H9 (cell line): ENCODE data around the gene FOXJ3. TPM values are rescaled to one million over a fixed set of nuclear protein-coding genes. Genes with fewer than 3 reads are reported as not detected.
A peak's percentile ranks its signal among the peaks of the same experiment; 100 is the strongest.

Source experiments
- DNase-seq: peaks from one replicate; pipeline ENCODE4 v3.0.0-alpha.2; 2017
- H2AFZ ChIP-seq: one replicate; pipeline ENCODE4 v1.6.1; 2013; ENCODE audit warnings: mild to moderate bottlenecking, low read length, control low read depth, moderate library complexity
- H2AK5ac ChIP-seq: 2 replicates; pipeline ENCODE4 v1.6.1; 2013; ENCODE audit warnings: low read length, control low read depth, mixed read lengths; ENCODE audit not compliant: insufficient read length
- H2BK120ac ChIP-seq: one replicate; pipeline ENCODE4 v1.6.1; 2013; ENCODE audit warnings: low read depth, mild to moderate bottlenecking, low read length, control low read depth, inconsistent platforms; ENCODE audit not compliant: poor library complexity, severe bottlenecking
- H2BK12ac ChIP-seq: 2 replicates; pipeline ENCODE4 v1.6.1; 2013; ENCODE audit warnings: low read length, control low read depth, mixed read lengths, low read depth; ENCODE audit not compliant: insufficient read length
- H2BK15ac ChIP-seq: 2 replicates; pipeline ENCODE4 v1.6.1; 2013; ENCODE audit warnings: low read depth, low read length, control low read depth
- H2BK20ac ChIP-seq: one replicate; pipeline ENCODE4 v1.6.1; 2013; ENCODE audit warnings: low read depth, mild to moderate bottlenecking, low read length, control low read depth, inconsistent platforms; ENCODE audit not compliant: poor library complexity, severe bottlenecking
- H2BK5ac ChIP-seq: 2 replicates; pipeline ENCODE4 v1.6.1; 2013; ENCODE audit warnings: low read length, control low read depth, mixed read lengths; ENCODE audit not compliant: insufficient read length
- H3K14ac ChIP-seq: 2 replicates; pipeline ENCODE4 v1.6.1; 2013; ENCODE audit warnings: low read length, control low read depth; ENCODE audit not compliant: insufficient read depth
- H3K18ac ChIP-seq: 2 replicates; pipeline ENCODE4 v1.6.1; 2013; ENCODE audit warnings: low read depth, mild to moderate bottlenecking, mixed read lengths, low read length, control low read depth; ENCODE audit not compliant: insufficient read length
- H3K23ac ChIP-seq: 2 replicates; pipeline ENCODE4 v1.6.1; 2013; ENCODE audit warnings: low read length, control low read depth, mixed read lengths, low read depth; ENCODE audit not compliant: insufficient read length
- H3K23me2 ChIP-seq: 2 replicates; pipeline ENCODE4 v1.6.1; 2013; ENCODE audit warnings: low read depth, mild to moderate bottlenecking, mixed read lengths, low read length, control low read depth; ENCODE audit not compliant: insufficient read length, poor library complexity, severe bottlenecking
- H3K27ac ChIP-seq: 2 replicates; pipeline ENCODE4 v1.5.1; 2013; ENCODE audit warnings: low read length, control low read depth, mixed read lengths, low read depth; ENCODE audit not compliant: insufficient read length
- H3K27me3 ChIP-seq: 2 replicates; pipeline ENCODE4 v1.6.1; 2013; ENCODE audit warnings: low read length, control low read depth, inconsistent platforms; ENCODE audit not compliant: insufficient read depth
- H3K4ac ChIP-seq: 2 replicates; pipeline ENCODE4 v1.6.1; 2013; ENCODE audit warnings: low read depth, mild to moderate bottlenecking, control low read depth, inconsistent platforms, low read length, moderate library complexity
- H3K4me1 ChIP-seq: 2 replicates; pipeline ENCODE4 v1.6.1; 2013; ENCODE audit warnings: low read length, control low read depth, inconsistent platforms; ENCODE audit not compliant: insufficient read depth
- H3K4me2 ChIP-seq: 2 replicates; pipeline ENCODE4 v1.6.1; 2013; ENCODE audit warnings: low read length, control low read depth, mixed read lengths; ENCODE audit not compliant: insufficient read length, insufficient read depth
- H3K56ac ChIP-seq: 2 replicates; pipeline ENCODE4 v1.6.1; 2013; ENCODE audit warnings: low read depth, mild to moderate bottlenecking, mixed read lengths, low read length, control low read depth; ENCODE audit not compliant: insufficient read length
- H3K79me1 ChIP-seq: 2 replicates; pipeline ENCODE4 v1.6.1; 2013; ENCODE audit warnings: low read depth, mild to moderate bottlenecking, moderate library complexity, low read length, control low read depth, inconsistent platforms; ENCODE audit not compliant: insufficient read depth, poor library complexity, severe bottlenecking
- H3K79me2 ChIP-seq: 2 replicates; pipeline ENCODE4 v1.6.1; 2013; ENCODE audit warnings: low read length, control low read depth, inconsistent platforms; ENCODE audit not compliant: insufficient read depth
- H3K9ac ChIP-seq: 2 replicates; pipeline ENCODE4 v1.6.1; 2013; ENCODE audit warnings: low read length, control low read depth, mixed read lengths; ENCODE audit not compliant: insufficient read length; ENCODE audit errors: extremely low read depth
- H3K9me3 ChIP-seq: one replicate; pipeline ENCODE4 v1.6.1; 2013; ENCODE audit warnings: low read depth, low read length, inconsistent platforms; ENCODE audit not compliant: control insufficient read depth
- H3T11ph ChIP-seq: one replicate; pipeline ENCODE4 v1.6.1; 2013; ENCODE audit warnings: mild to moderate bottlenecking, low read length, control low read depth, inconsistent platforms
- H4K20me1 ChIP-seq: one replicate; pipeline ENCODE4 v1.6.1; 2013; ENCODE audit not compliant: control insufficient read depth, insufficient read length, insufficient read depth
- H4K5ac ChIP-seq: 2 replicates; pipeline ENCODE4 v1.6.1; 2013; ENCODE audit warnings: low read depth, mild to moderate bottlenecking, mixed read lengths, low read length, control low read depth; ENCODE audit not compliant: insufficient read length
- H4K8ac ChIP-seq: replicated peaks from 2 replicates; pipeline ENCODE4 v1.6.1; 2013; ENCODE audit warnings: low read length, control low read depth, mixed read lengths, low read depth; ENCODE audit not compliant: insufficient read length
- H4K91ac ChIP-seq: 2 replicates; pipeline ENCODE4 v1.6.1; 2013; ENCODE audit warnings: low read depth, mild to moderate bottlenecking, moderate library complexity, mixed read lengths, low read length, control low read depth; ENCODE audit not compliant: insufficient read length
- H3K27ac Mint-ChIP-seq, 3 experiments: 2 replicates in 2 of 3; 3 replicates in 1 of 3; pipeline ENCODE4 v1.8.0; 2020 to 2021; ENCODE audit warnings: mixed read lengths in 3 of 3, mild to moderate bottlenecking in 1 of 3, moderate library complexity in 1 of 3
- H3K27me3 Mint-ChIP-seq: 2 replicates; pipeline ENCODE4 v1.8.0; 2021; ENCODE audit warnings: low read depth, mild to moderate bottlenecking, moderate library complexity, mixed read lengths
- H3K36me3 Mint-ChIP-seq, 3 experiments: 2 replicates in 2 of 3; 3 replicates in 1 of 3; pipeline ENCODE4 v1.8.0; 2020 to 2021; ENCODE audit warnings: low read depth in 3 of 3, mixed read lengths in 3 of 3; ENCODE audit not compliant: insufficient read depth in 1 of 3
- H3K4me1 Mint-ChIP-seq, 2 experiments: 2 replicates each; pipeline ENCODE4 v1.8.0; 2020; ENCODE audit warnings: mixed read lengths in 2 of 2
- H3K4me3 Mint-ChIP-seq, 2 experiments: 2 replicates in 1 of 2; 3 replicates in 1 of 2; pipeline ENCODE4 v1.8.0; 2020 to 2021; ENCODE audit warnings: mild to moderate bottlenecking in 2 of 2, mixed read lengths in 2 of 2, moderate library complexity in 1 of 2
- H3K9me3 Mint-ChIP-seq, 2 experiments: 2 replicates in 1 of 2; 3 replicates in 1 of 2; pipeline ENCODE4 v1.8.0; 2020; ENCODE audit warnings: mild to moderate bottlenecking in 2 of 2, mixed read lengths in 2 of 2, moderate library complexity in 1 of 2
- WGBS: extraction: QIAGEN DNeasy Blood & Tissue Kit; methylation state at CpG from one replicate; pipeline ENCODE4 v1.1.7; 2013; ENCODE audit warnings: missing lambda C conversion rate, low lambda C conversion rate, mixed read lengths; ENCODE audit not compliant: insufficient read length; ENCODE audit errors: extremely low coverage; 5-methylcytosine and 5-hydroxymethylcytosine counted together
- total RNA-seq: library from RNA; stranded (reverse); gene quantifications from 2 replicates; pipeline ENCODE4 v1.2.1, GENCODE V29; 2021
- TF ChIP-seq, protein P1 (sequence below): fragments of 200-600 bp; sonication (generic); conservative IDR thresholded peaks from 3 replicates; pipeline ENCODE4 v1.8.0; 2021; ENCODE audit warnings: antibody characterized with exemption, mild to moderate bottlenecking

FOXJ3 gene
- total RNA-seq, 1 experiment from 2014 or later: 49.9 TPM

DNA sequence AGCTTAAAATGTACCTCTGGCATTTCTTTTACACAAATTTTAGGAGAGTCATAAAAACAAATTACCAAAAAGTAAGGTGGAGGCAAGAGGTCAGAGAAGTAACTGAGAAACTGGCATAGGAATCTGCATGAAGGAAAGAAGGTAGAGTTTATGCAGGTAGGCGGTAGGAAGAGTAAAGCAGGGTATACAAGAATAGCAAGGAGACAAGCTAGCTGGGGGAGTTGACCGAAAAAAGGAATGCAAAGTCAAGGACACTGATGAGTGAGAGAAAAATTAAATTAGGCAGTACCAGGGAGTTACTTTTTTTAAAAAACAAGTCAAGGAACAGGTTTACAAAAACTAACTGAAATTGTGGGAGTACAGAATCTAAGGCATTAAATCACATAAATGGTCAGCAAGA is 56.0 kb downstream of the FOXJ3 start:
- Histone ChIP-seq H4K8ac (no peak overlapping the region), H4K5ac (no peak overlapping the region), H3K9me3 (no peaks in the 10 kb centered on the region), H3K23me2 (no peaks in the 10 kb centered on the region), H3K27me3 (no peaks in the 10 kb centered on the region), H2BK20ac (no peak overlapping the region), H3K14ac (no peak overlapping the region), H3K4ac (no peak overlapping the region), H2BK12ac (no peak overlapping the region), H3K79me1 (no peaks in the 10 kb centered on the region), H3K27ac (no peak overlapping the region), H3K4me1 (no peaks in the 10 kb centered on the region), H3K79me2 (peaks cover 4% of the 10 kb centered on the region; the same call in 1 of the 2 replicates), H3T11ph (no peak overlapping the region), H4K20me1 (no peaks in the 10 kb centered on the region), H3K4me2 (no peak overlapping the region), H2AFZ (no peak overlapping the region), H3K18ac (no peak overlapping the region), H2AK5ac (no peak overlapping the region), H4K91ac (no peak overlapping the region), H3K23ac (no peak overlapping the region), H2BK15ac (no peak overlapping the region), H3K56ac (no peak overlapping the region), H2BK120ac (no peak overlapping the region), H2BK5ac (no peak overlapping the region), H3K9ac (no peak overlapping the region)
- TF ChIP-seq, protein P1, sequence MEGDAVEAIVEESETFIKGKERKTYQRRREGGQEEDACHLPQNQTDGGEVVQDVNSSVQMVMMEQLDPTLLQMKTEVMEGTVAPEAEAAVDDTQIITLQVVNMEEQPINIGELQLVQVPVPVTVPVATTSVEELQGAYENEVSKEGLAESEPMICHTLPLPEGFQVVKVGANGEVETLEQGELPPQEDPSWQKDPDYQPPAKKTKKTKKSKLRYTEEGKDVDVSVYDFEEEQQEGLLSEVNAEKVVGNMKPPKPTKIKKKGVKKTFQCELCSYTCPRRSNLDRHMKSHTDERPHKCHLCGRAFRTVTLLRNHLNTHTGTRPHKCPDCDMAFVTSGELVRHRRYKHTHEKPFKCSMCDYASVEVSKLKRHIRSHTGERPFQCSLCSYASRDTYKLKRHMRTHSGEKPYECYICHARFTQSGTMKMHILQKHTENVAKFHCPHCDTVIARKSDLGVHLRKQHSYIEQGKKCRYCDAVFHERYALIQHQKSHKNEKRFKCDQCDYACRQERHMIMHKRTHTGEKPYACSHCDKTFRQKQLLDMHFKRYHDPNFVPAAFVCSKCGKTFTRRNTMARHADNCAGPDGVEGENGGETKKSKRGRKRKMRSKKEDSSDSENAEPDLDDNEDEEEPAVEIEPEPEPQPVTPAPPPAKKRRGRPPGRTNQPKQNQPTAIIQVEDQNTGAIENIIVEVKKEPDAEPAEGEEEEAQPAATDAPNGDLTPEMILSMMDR: no peak
- no CpG with 5 or more reads among the region's 2 CpGs for WGBS
- DNase-seq: no peak
- Mint-ChIP-seq H3K4me3 (no peak overlapping the region), H3K9me3 (no peaks in the 10 kb centered on the region), H3K36me3 (peaks cover 8 to 12% (median 8%) of the 10 kb centered on the region in 3 experiments; a peak in 5 of 7 replicates), H3K27ac (peak overlapping the region; percentile 13 to 72 (median 29); a peak in 6 of 7 replicates), H3K27me3 (no peaks in the 10 kb centered on the region), H3K4me1 (peaks cover 24 to 30% of the 10 kb centered on the region in 2 experiments)
